T follicular helper cell (primary cell): ENCODE measurements around the gene CEP70.
"Not testable (repeated sequence)": the region's sequence is repeated elsewhere in the genome, so short reads cannot be mapped to it uniquely, and the experiment has no call there.

Experiments used
- DNase-seq: peaks from one replicate; pipeline ENCODE4 v3.0.0-alpha.2; 2020; ENCODE audit warnings: low read depth

CEP70 gene

GRCh38 chr3:138511945-138512344, 82.1 kb downstream of the CEP70 start:
- no peak for DNase-seq

- no peak for DNase-seq
Measured at GRCh38 chr3:138509586-138509985, 84.5 kb downstream of the CEP70 start.

GRCh38 chr3:138507524-138507923, 86.5 kb downstream of the CEP70 start:
- DNase-seq = no peak

- no peak for DNase-seq
Measured at GRCh38 chr3:138498991-138499390, 95.1 kb downstream of the CEP70 start.

- DNase-seq = no peak
Measured at GRCh38 chr3:138497851-138498250, 96.2 kb downstream of the CEP70 start.

- DNase-seq = no peak
Measured at GRCh38 chr3:138497021-138497420, 97.0 kb downstream of the CEP70 start.

- DNase-seq = no peak
Measured at GRCh38 chr3:138496436-138496835, 97.6 kb downstream of the CEP70 start.

- DNase-seq = not testable (repeated sequence)
Measured at GRCh38 chr3:138495638-138496037, 98.4 kb downstream of the CEP70 start.

GRCh38 chr3:138494607-138494929, 99.5 kb downstream of the CEP70 start:
- DNase-seq = no peak

- DNase-seq = no peak
Measured at GRCh38 chr3:138493804-138494606, 100.1 kb downstream of the CEP70 start.

GRCh38 chr3:138492980-138493675, 100.9 kb downstream of the CEP70 start:
- no peak for DNase-seq

GRCh38 chr3:138491971-138492370, 102.1 kb downstream of the CEP70 start:
- no peak for DNase-seq

- not testable (repeated sequence) for DNase-seq
Measured at GRCh38 chr3:138486580-138486979, 107.5 kb downstream of the CEP70 start.

GRCh38 chr3:138484672-138485071, 109.4 kb downstream of the CEP70 start:
- not testable (repeated sequence) for DNase-seq

- DNase-seq = no peak
Measured at GRCh38 chr3:138479438-138479863, 114.6 kb downstream of the CEP70 start.

GRCh38 chr3:138477801-138478200, 116.3 kb downstream of the CEP70 start:
- no peak for DNase-seq

- no peak for DNase-seq
Measured at GRCh38 chr3:138477120-138477519, 116.9 kb downstream of the CEP70 start.

- no peak for DNase-seq
Measured at GRCh38 chr3:138476526-138476925, 117.5 kb downstream of the CEP70 start.

- no peak for DNase-seq
Measured at GRCh38 chr3:138474163-138474562, 119.9 kb downstream of the CEP70 start.

- no peak for DNase-seq
Measured at GRCh38 chr3:138473391-138473790, 120.7 kb downstream of the CEP70 start.

- DNase-seq = no peak
Measured at GRCh38 chr3:138472141-138472825, 121.8 kb downstream of the CEP70 start.

- DNase-seq = no peak
Measured at GRCh38 chr3:138471481-138471880, 122.6 kb downstream of the CEP70 start.

- DNase-seq = no peak
Measured at GRCh38 chr3:138470687-138471086, 123.4 kb downstream of the CEP70 start.
